Lower leg skin (tissue), 3 donors: ENCODE measurements around the gene GSTT4.
"Not testable (repeated sequence)": the region's sequence is repeated elsewhere in the genome, so short reads cannot be mapped to it uniquely, and the experiment has no call there.

Experiments
- CTCF ChIP-seq, 3 donors: fragments of 450-650 bp; IDR thresholded peaks; one replicate each; pipeline ENCODE4 v1.5.1; 2016; ENCODE audit warnings: antibody characterized with exemption in 3 of 3, mild to moderate bottlenecking in 3 of 3, moderate library complexity in 2 of 3
- POLR2A ChIP-seq, 2 donors: fragments of 450-650 bp; IDR thresholded peaks; one replicate each; pipeline ENCODE4 v1.6.1; 2016 to 2017; ENCODE audit warnings: antibody characterized with exemption in 2 of 2, mild to moderate bottlenecking in 1 of 2, moderate library complexity in 1 of 2

GRCh38 chr22:23954193-23954990 is 50.9 kb downstream of the GSTT4 start:
- not testable (repeated sequence) for TF ChIP-seq CTCF, POLR2A (IDR thresholded peaks at IDR 0.05)
